A549 (cell line): ENCODE measurements around the gene CHRNB1.

ENCODE experiments used
- EP300 ChIP-seq, 2 experiments: fragments of >200 bp; sonication (Bioruptor Twin); formaldehyde crosslinking; IDR thresholded peaks; 2 replicates in 1 of 2; 3 replicates in 1 of 2; pipeline ENCODE4 v1.6.1; 2016 to 2017
- HDAC2 ChIP-seq: fragments of 200-600 bp; sonication (generic); IDR thresholded peaks from 2 replicates; pipeline ENCODE4 v1.6.1; 2016
- KDM5A ChIP-seq: fragments of 200-600 bp; sonication (generic); IDR thresholded peaks from 2 replicates; pipeline ENCODE4 v1.6.1; 2016; ENCODE audit warnings: antibody characterized with exemption, mild to moderate bottlenecking
- ZNF302 ChIP-seq: fragments of 250-450 bp; sonication (Bioruptor Pico); IDR thresholded peaks from 2 replicates; pipeline ENCODE4 v1.9.0; 2021; ENCODE audit warnings: inconsistent platforms, mild to moderate bottlenecking, moderate library complexity
- TF ChIP-seq, protein P1 (sequence below): fragments of >200 bp; sonication (Bioruptor Twin); formaldehyde crosslinking; IDR thresholded peaks from 3 replicates; pipeline ENCODE4 v1.5.1; 2016
- TF ChIP-seq, protein P2 (sequence below): IDR thresholded peaks from 2 replicates; pipeline ENCODE4 v1.6.1; 2012

DNA sequence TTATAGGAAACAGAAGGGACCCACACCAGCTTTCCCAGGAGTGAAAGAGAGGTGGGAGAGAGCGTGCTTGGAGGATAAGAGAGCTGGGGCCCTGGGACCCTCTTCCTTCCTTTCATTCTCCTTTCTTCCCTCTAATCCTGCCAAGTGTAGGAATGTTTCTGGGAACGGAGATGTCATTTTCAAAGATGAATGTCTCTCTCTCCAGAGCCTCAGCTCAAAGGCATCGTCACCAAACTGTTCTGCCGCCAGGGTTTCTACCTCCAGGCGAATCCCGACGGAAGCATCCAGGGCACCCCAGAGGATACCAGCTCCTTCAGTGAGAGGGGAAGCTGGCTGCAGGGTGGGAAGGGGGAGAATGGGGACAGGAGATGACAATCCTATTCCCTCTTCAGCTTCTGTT is 3.6 kb upstream of the CHRNB1 start:
- TF ChIP-seq, protein P1, sequence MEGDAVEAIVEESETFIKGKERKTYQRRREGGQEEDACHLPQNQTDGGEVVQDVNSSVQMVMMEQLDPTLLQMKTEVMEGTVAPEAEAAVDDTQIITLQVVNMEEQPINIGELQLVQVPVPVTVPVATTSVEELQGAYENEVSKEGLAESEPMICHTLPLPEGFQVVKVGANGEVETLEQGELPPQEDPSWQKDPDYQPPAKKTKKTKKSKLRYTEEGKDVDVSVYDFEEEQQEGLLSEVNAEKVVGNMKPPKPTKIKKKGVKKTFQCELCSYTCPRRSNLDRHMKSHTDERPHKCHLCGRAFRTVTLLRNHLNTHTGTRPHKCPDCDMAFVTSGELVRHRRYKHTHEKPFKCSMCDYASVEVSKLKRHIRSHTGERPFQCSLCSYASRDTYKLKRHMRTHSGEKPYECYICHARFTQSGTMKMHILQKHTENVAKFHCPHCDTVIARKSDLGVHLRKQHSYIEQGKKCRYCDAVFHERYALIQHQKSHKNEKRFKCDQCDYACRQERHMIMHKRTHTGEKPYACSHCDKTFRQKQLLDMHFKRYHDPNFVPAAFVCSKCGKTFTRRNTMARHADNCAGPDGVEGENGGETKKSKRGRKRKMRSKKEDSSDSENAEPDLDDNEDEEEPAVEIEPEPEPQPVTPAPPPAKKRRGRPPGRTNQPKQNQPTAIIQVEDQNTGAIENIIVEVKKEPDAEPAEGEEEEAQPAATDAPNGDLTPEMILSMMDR: no peak
- TF ChIP-seq EP300 (IDR thresholded peaks at IDR 0.05): no peak
- TF ChIP-seq HDAC2: no peak
- TF ChIP-seq, protein P2, sequence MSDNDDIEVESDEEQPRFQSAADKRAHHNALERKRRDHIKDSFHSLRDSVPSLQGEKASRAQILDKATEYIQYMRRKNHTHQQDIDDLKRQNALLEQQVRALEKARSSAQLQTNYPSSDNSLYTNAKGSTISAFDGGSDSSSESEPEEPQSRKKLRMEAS: no peak
- no peak for TF ChIP-seq KDM5A
- no peak for TF ChIP-seq ZNF302 (CRISPR knock-in tag)
